KG1 (cell line): ENCODE results near the gene NCAPD2.

Experiments used
- DNase-seq: peaks from one replicate; lab custom pipeline; 2025; lab: John Stamatoyannopoulos, UW

The NCAPD2 gene

GRCh38 chr12:6493497-6494257 is at the start of gene NCAPD2:
TSS of gene NCAPD2 (plus strand) at chr12:6494102. CDS start at chr12:6495099, 997 bp downstream.
- DNase-seq, result peak; percentile 89

GRCh38 chr12:6444704-6445688 is 48.9 kb upstream of the NCAPD2 start, which contains the start of gene CD27:
TSS of gene CD27 (plus strand) at chr12:6444955. CDS start at chr12:6445096, 141 bp downstream.
- DNase-seq, result no peak

- DNase-seq, result no peak
Observed at GRCh38 chr12:6450091-6450868, 43.6 kb upstream of the NCAPD2 start.

- DNase-seq, result no peak
Observed at GRCh38 chr12:6450869-6451347, 43.0 kb upstream of the NCAPD2 start.

- DNase-seq, result peak; percentile 53
Observed at GRCh38 chr12:6451348-6452244, 42.3 kb upstream of the NCAPD2 start, which contains the start of gene TAPBPL. TSS of gene TAPBPL (plus strand) at chr12:6452042. CDS start at chr12:6452249, 207 bp downstream.

GRCh38 chr12:6452245-6452943 is 41.5 kb upstream of the NCAPD2 start:
- no peak for DNase-seq

GRCh38 chr12:6452944-6453630 is 40.8 kb upstream of the NCAPD2 start:
- DNase-seq, result no peak

- no peak for DNase-seq
Observed at GRCh38 chr12:6457220-6457945, 36.5 kb upstream of the NCAPD2 start.

- no peak for DNase-seq
Observed at GRCh38 chr12:6458281-6459003, 35.5 kb upstream of the NCAPD2 start.

GRCh38 chr12:6459004-6459337 is 34.9 kb upstream of the NCAPD2 start:
- no peak for DNase-seq

GRCh38 chr12:6460751-6461371 is 33.0 kb upstream of the NCAPD2 start:
- no peak for DNase-seq

GRCh38 chr12:6461401-6462233 is 32.3 kb upstream of the NCAPD2 start:
- peak; percentile 85 for DNase-seq

GRCh38 chr12:6462234-6462995 is 31.5 kb upstream of the NCAPD2 start:
- DNase-seq, result no peak

- no peak for DNase-seq
Observed at GRCh38 chr12:6463216-6463615, 30.7 kb upstream of the NCAPD2 start.

GRCh38 chr12:6463858-6464257 is 30.0 kb upstream of the NCAPD2 start:
- DNase-seq, result no peak

- no peak for DNase-seq
Observed at GRCh38 chr12:6464531-6464930, 29.4 kb upstream of the NCAPD2 start.
